Immature natural killer cell (primary cell): ENCODE measurements around the gene PGLYRP2. TPM values are rescaled to one million over a fixed set of nuclear protein-coding genes. Genes with fewer than 3 reads are reported as not detected.

Experiments
- DNase-seq, 3 donors: peaks; one replicate each; pipeline ENCODE4 v3.0.0; 2022; ENCODE audit warnings: mixed read lengths in 1 of 3
- H3K27ac Mint-ChIP-seq, 6 donors: one replicate each; pipeline ENCODE4 v1.8.0; 2020; ENCODE audit warnings: mixed read lengths in 6 of 6, mild to moderate bottlenecking in 5 of 6, inconsistent platforms in 4 of 6, moderate library complexity in 3 of 6
- H3K27me3 Mint-ChIP-seq, 3 donors: one replicate each; pipeline ENCODE4 v1.8.0; 2020 to 2021; ENCODE audit warnings: low read depth in 3 of 3, mild to moderate bottlenecking in 3 of 3, mixed read lengths in 3 of 3, moderate library complexity in 3 of 3, inconsistent platforms in 1 of 3
- H3K36me3 Mint-ChIP-seq, 3 donors: one replicate each; pipeline ENCODE4 v1.8.0; 2020; ENCODE audit warnings: mixed read lengths in 3 of 3, inconsistent platforms in 2 of 3, mild to moderate bottlenecking in 2 of 3
- H3K4me1 Mint-ChIP-seq, 2 donors: one replicate each; pipeline ENCODE4 v1.8.0; 2020; ENCODE audit warnings: inconsistent platforms in 2 of 2, mild to moderate bottlenecking in 2 of 2, mixed read lengths in 2 of 2, moderate library complexity in 1 of 2
- H3K4me3 Mint-ChIP-seq, 5 donors: one replicate each; pipeline ENCODE4 v1.8.0; 2020; ENCODE audit warnings: mild to moderate bottlenecking in 5 of 5, mixed read lengths in 5 of 5, inconsistent platforms in 3 of 5, moderate library complexity in 3 of 5
- H3K9me3 Mint-ChIP-seq, 6 donors: one replicate each; pipeline ENCODE4 v1.8.0; 2020; ENCODE audit warnings: mild to moderate bottlenecking in 6 of 6, mixed read lengths in 6 of 6, inconsistent platforms in 4 of 6, moderate library complexity in 3 of 6
- polyA plus RNA-seq, 3 donors: library from polyadenylated mRNA; unstranded; fragments of 300-500 nt; fragmentation: Illumina TruSeq; gene quantifications; one replicate each; pipeline ENCODE4 v1.2.3, GENCODE V29; 2021

PGLYRP2 gene
- polyA plus RNA-seq, 3 donors from 2014 or later, result 0.10 to 0.17 TPM; not detected in 1

DNA sequence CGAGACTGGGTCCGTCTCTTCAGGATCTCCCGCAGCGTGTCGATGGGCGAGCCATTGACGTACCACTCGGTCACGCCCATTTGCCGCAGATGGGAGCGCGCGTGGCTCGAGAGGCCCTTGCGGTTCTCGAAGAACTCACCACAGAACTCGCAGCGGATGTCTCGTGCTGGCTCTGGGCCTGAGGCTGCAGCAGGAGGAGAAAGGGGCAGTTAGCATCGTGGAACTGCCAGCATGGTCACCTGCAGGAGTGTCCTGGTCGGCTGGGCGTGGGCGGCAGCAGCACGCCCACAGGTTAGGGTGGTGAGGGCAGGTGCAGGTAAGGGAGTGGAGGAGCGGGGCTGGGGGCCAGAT, 52.0 kb downstream of the PGLYRP2 start:
- Mint-ChIP-seq H3K9me3 (peaks cover 0 to 2% (median 0%) of the 10 kb centered on the region in 6 donors), H3K36me3 (peaks cover 13 to 20% (median 17%) of the 10 kb centered on the region in 3 donors), H3K4me3 (peak overlapping the region in 1 of 5 donors; percentile 12), H3K27ac (no peak overlapping the region), H3K27me3 (peaks cover 0 to 4% (median 3%) of the 10 kb centered on the region in 3 donors), H3K4me1 (peaks cover 28 to 29% of the 10 kb centered on the region in 2 donors)
- no peak for DNase-seq

DNA sequence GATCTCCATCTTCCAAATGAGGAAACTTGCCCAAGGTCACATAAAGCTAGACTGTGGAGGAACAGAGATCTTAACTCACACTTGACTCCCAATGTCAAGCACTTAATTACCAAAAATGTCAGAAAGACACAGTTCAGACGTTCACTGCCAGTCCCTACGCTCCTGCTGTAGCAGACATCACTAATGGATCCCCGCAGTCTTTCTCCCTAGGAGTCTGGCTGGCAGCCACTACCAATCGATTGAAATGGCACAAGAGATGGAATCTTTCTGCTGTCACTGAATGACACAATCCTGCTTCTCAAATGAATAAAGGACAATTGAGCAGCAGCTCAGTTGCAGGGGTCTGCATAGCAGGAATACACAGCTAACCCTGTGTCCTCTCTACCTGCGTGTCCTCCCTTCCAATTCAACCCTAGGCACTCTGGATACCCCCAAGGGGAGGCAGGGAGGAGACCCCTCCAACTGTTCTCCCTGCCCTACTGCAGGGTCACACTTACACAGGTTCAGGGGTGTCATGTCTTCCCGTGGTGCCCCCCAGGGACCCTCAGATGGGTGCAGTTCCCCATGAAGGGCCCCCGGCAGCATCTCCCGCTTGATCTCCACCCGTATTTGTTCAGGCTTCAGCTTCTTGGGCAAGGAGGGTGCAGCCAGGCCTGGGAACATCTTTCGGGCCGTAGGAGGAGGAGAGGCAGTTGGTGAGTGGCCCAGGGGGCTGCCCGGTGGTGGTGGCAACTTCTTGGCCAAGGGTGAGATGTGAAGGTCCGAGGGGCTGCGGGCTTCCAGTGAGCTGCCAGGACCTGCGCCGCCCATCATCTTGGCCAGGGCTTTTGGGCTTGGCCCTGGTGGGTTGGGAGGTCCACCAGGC, 52.6 kb downstream of the PGLYRP2 start:
- Mint-ChIP-seq H3K36me3 (peaks cover 13 to 20% (median 20%) of the 10 kb centered on the region in 3 donors), H3K27me3 (peaks cover 0 to 3% (median under 1%) of the 10 kb centered on the region in 3 donors), H3K4me3 (no peak overlapping the region), H3K4me1 (peaks cover 25% of the 10 kb centered on the region in 2 donors), H3K27ac (no peak overlapping the region), H3K9me3 (peaks cover 0 to 2% (median 0%) of the 10 kb centered on the region in 6 donors)
- DNase-seq, result no peak

GRCh38 chr19:15425321-15425950, 53.9 kb downstream of the PGLYRP2 start:
- peaks cover 13 to 20% (median 20%) of the 10 kb centered on the region in 3 donors for H3K36me3 Mint-ChIP-seq

GRCh38 chr19:15424692-15425272, 54.5 kb downstream of the PGLYRP2 start:
- Mint-ChIP-seq H3K27ac (no peak overlapping the region), H3K4me1 (peaks cover 12 to 14% of the 10 kb centered on the region in 2 donors), H3K4me3 (no peak overlapping the region), H3K27me3 (peaks cover 0 to 2% (median 0%) of the 10 kb centered on the region in 3 donors), H3K36me3 (peaks cover 13 to 20% (median 20%) of the 10 kb centered on the region in 3 donors), H3K9me3 (no peaks in the 10 kb centered on the region)
- no peak for DNase-seq

More at GRCh38 chr19:15425321-15425950, 53.9 kb downstream of the PGLYRP2 start:
- Mint-ChIP-seq H3K27ac (no peak overlapping the region), H3K4me3 (no peak overlapping the region), H3K9me3 (peaks cover 0 to under 1% (median 0%) of the 10 kb centered on the region in 6 donors), H3K4me1 (peaks cover 12% of the 10 kb centered on the region in 2 donors), H3K27me3 (peaks cover 0 to 2% (median 0%) of the 10 kb centered on the region in 3 donors)
- no peak for DNase-seq

GRCh38 chr19:15424121-15424520, 55.2 kb downstream of the PGLYRP2 start:
- Mint-ChIP-seq H3K9me3 (no peaks in the 10 kb centered on the region), H3K4me1 (peaks cover 16 to 21% of the 10 kb centered on the region in 2 donors), H3K27me3 (peaks cover 0 to 2% (median 0%) of the 10 kb centered on the region in 3 donors), H3K36me3 (peaks cover 13 to 20% (median 20%) of the 10 kb centered on the region in 3 donors), H3K27ac (no peak overlapping the region), H3K4me3 (no peak overlapping the region)
- DNase-seq, result no peak

GRCh38 chr19:15423130-15423529, 56.2 kb downstream of the PGLYRP2 start:
- Mint-ChIP-seq H3K4me1 (peaks cover 18 to 31% of the 10 kb centered on the region in 2 donors), H3K9me3 (no peaks in the 10 kb centered on the region), H3K36me3 (peaks cover 13 to 20% (median 20%) of the 10 kb centered on the region in 3 donors), H3K27ac (no peak overlapping the region), H3K4me3 (no peak overlapping the region), H3K27me3 (peaks cover 4 to 7% (median 6%) of the 10 kb centered on the region in 3 donors)
- DNase-seq, result no peak

DNA sequence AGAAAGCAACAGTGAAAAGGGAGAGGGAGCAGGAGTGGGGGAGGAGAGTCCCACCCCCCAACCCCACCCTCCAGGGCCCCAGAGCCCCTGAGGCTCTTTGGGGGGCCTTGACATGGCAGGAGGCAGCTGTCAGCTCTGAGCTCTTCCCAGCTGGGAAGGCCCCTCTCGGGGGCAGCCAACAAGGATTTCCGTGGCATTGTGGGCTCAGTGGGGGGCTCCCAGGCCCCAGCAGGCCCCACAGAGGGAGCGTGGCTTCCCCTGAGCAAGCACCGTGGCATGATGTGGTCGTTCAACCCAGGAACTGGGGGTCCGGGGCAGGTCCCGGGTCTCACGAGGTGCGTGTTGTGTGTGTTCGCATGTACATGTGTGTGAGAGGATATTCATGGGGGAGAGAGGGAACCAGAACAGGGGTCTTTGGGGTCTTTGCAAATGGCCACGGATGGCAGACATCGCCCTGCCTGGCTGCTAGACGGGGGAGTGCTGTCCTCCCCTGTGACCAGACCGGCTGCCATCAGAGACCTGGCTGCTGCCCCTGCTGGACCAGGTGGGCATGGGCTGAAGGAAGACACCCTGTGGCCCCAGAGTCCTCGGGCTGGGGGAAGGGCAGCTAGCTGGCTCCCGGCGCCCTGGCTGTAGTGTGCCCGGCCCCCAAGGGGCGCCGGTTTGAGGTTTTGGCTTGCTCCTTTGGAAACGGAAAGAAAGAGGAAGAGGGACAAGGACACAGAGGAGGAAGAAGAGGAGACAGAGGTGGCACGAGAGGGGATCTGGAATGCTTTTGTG, 56.8 kb downstream of the PGLYRP2 start:
- no peak for DNase-seq
- Mint-ChIP-seq H3K9me3 (no peaks in the 10 kb centered on the region), H3K27ac (peak overlapping the region in 1 of 6 donors; percentile 12), H3K4me3 (no peak overlapping the region), H3K36me3 (peaks cover 13 to 20% (median 20%) of the 10 kb centered on the region in 3 donors), H3K27me3 (peaks cover 4 to 7% (median 6%) of the 10 kb centered on the region in 3 donors), H3K4me1 (peaks cover 25 to 37% of the 10 kb centered on the region in 2 donors)

DNA sequence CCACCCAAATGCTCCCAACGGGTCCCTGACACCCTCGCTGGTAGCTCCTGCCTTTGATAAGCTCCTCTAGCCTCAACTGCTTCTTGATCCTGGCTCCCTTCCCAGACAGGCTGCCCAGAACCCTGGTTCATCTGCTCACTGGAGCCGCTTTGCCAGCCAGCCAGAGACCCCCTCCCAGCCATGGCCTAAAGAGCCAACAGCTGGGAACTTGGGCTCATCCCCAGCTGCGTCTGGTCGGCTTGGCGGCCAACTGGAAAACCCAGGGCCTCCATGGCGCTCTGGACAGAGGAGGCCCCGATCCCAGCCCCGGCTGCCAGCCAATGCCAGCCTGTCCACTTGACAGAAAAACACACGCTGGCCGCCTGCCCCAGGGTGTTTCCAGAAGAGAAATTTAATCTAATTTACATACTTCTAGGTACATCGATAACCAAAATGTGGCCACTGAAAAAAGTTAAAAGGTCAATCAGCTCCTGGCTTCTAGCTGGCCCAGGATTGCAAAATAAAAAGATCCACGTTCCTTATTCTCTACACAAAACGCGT, 57.5 kb downstream of the PGLYRP2 start:
- no peak overlapping the region for H3K27ac Mint-ChIP-seq
- H3K4me1 Mint-ChIP-seq, result peaks cover 32 to 44% of the 10 kb centered on the region in 2 donors
- H3K36me3 Mint-ChIP-seq, result peaks cover 13 to 20% (median 20%) of the 10 kb centered on the region in 3 donors
- H3K9me3 Mint-ChIP-seq, result no peaks in the 10 kb centered on the region
- DNase-seq, result no peak
- H3K4me3 Mint-ChIP-seq, result no peak overlapping the region
- H3K27me3 Mint-ChIP-seq, result peaks cover 4 to 7% (median 6%) of the 10 kb centered on the region in 3 donors

DNA sequence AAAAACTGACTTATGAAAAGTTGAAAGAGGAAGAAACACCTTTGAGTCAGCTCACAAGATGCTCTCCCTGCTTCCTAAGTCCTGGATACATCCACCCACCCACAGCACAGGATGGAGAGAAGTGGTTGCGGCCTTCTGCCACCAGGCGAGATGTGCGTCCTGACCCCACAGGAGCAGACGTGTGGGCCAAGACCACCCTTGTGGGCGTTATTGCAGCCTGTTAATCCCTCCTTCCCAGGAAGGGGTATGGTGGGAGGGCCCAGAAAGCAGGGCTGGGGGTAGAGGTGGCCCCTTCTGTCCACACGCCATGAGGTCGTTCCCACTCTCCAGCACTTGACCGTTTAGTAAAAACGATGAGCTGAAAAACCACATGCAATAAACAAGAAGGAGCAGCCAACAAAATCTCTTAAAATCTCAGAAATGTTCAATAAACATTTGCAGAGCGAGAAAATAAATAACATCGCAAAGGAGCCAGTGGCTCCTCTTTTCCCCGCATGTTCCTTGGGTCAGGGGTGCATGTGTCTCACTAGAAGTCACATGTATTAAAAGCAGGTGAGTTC, 58.1 kb downstream of the PGLYRP2 start:
- peaks cover 10 to 20% (median 16%) of the 10 kb centered on the region in 3 donors for H3K36me3 Mint-ChIP-seq
- H3K9me3 Mint-ChIP-seq, result no peaks in the 10 kb centered on the region
- H3K27ac Mint-ChIP-seq, result no peak overlapping the region
- peaks cover 4 to 7% (median 6%) of the 10 kb centered on the region in 3 donors for H3K27me3 Mint-ChIP-seq
- H3K4me3 Mint-ChIP-seq, result no peak overlapping the region
- DNase-seq, result no peak
- H3K4me1 Mint-ChIP-seq, result peaks cover 34 to 46% of the 10 kb centered on the region in 2 donors

DNA sequence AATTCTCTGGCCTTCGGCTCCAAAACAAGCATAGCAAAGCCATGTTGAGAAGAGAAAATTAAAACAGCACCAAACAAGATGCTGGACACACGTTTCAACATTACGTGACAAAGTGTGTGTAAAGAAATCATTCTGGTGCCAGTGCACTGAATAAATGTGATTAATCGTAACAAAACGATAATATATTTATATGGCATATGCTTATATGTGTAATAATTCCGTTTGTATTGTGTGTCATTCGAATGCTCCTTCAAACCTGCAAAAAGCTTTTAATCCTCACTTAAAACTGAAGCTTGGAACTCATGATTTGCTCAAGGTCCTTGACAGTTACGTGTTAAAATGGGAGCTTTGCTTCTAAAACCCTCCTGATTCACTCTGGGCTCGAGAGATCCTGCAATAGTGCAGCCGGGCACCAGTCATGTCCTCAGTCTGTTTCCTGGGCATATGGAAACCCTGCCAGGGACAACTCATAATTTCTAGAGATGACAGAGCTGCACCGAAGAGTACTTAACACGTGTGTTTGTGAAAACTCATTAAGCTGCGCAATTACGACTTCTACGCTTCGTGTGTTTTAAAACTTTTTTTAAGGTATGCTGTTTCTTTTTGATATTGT, 59.8 kb downstream of the PGLYRP2 start:
- H3K9me3 Mint-ChIP-seq, result no peaks in the 10 kb centered on the region
- peaks cover 41 to 46% of the 10 kb centered on the region in 2 donors for H3K4me1 Mint-ChIP-seq
- peaks cover 4 to 7% (median 6%) of the 10 kb centered on the region in 3 donors for H3K27me3 Mint-ChIP-seq
- peak overlapping the region; percentile 99 to 100 (median 100) for H3K4me3 Mint-ChIP-seq
- peaks cover 5 to 16% (median 11%) of the 10 kb centered on the region in 3 donors for H3K36me3 Mint-ChIP-seq
- peak overlapping the region in 5 of 6 donors; percentile 52 to 93 (median 68) for H3K27ac Mint-ChIP-seq
- DNase-seq, result no peak
